Skin epidermis (tissue), 12 donors: ENCODE results near the gene FHOD3.
A peak's percentile ranks its signal among the peaks of the same experiment; 100 is the strongest.

Source experiments
- H3K27ac ChIP-seq, 21 experiments: fragments of 200-600 bp; sonication (generic) in 11 of 21; one replicate each; pipeline ENCODE4 v1.5.0; 2020; ENCODE audit warnings: mild to moderate bottlenecking in 3 of 21, inconsistent platforms in 2 of 21, moderate library complexity in 2 of 21
- H3K4me3 ChIP-seq, 7 experiments: fragments of 200-600 bp; sonication (generic) in 2 of 7; one replicate each; pipeline ENCODE4 v1.5.0; 2020; ENCODE audit warnings: inconsistent platforms in 2 of 7, mild to moderate bottlenecking in 2 of 7, moderate library complexity in 1 of 7

The FHOD3 gene

DNA sequence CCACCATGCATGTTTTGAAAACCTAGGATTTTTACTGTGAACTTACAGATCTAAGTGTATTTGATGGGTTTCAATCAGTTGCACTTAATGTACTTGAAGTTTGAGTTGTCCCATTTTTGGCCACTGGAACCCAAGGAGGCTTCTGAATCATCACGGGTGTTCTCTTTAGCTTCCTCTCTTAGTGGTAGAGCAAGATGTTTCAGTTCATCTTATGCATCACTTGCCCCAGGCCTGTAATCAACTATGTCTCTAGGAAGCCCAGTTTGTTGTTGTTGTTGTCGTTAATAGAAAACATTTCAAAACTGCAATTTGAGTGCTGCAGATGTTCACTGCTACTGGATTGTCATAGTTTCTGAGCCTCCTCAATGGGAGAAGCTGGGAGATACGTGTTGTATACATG, 97.0 kb downstream of the FHOD3 start:
- no peak overlapping the region for H3K4me3 ChIP-seq
- H3K27ac ChIP-seq: no peak overlapping the region

DNA sequence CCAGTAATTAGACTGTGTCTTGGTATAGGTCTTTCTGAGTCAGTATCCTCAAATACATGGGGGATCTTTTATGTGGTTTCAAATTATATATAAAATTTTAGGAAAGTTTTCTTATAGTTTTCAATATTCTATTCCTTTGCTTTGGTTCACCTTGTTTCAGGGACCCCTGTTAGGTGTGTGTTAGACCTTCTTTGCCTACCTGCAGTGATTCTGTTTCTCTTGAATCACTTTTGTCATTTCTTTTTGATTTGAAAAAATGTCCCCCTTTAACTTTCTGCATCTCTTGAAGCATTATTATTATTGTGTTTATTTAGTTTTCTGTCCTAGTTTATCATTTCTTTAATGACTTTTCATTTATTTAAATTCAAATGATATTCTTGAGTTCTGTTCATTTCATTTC, 98.7 kb downstream of the FHOD3 start:
- Histone ChIP-seq H3K4me3 (no peak overlapping the region), H3K27ac (no peak overlapping the region)

DNA sequence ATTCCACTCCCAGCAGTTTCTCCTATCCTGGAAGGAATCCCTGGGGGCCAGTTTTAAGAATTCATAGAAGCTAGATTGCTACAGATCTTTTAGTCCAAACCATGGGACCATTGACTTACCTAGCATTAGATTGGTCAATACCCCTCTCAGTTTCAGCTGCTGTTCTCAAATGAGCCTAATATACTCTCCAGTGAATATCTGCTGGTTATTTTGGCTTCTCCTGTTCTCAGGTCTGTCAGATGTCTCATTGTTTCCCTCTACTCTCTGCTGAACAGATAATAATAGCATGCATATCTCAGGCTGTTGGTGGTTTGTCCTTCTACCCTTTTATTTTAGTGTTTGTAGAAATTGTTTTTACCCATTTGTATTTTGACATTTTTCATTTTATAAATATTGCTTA, 99.5 kb downstream of the FHOD3 start:
- Histone ChIP-seq H3K27ac (no peak overlapping the region), H3K4me3 (no peak overlapping the region)

GRCh38 chr18:36398419-36398818, 100.9 kb downstream of the FHOD3 start:
- H3K27ac ChIP-seq: peak overlapping the region in 1 of 21 experiments; percentile 29
- H3K4me3 ChIP-seq: no peak overlapping the region

DNA sequence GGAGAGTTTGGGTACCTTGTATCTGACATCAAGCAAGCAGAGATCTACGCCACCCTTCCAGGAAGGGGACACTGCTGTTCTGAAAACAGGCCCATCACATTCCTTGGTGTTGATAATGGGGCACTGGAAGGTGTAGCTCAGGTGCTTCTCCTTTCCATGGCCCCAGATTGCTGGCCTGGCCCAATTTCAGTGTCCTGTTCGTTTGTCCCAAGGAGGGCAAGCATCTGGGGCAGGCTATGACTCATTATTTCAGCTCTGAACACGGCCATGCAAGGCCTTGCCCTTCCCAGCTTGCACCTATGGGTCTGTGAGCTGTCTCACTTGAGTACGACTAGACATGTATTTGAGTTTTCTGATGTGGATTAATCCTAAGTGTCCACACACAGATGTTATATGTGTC, 101.5 kb downstream of the FHOD3 start:
- H3K27ac ChIP-seq: peak overlapping the region in 1 of 21 experiments; percentile 29
- no peak overlapping the region for H3K4me3 ChIP-seq

- H3K27ac ChIP-seq: no peak overlapping the region
These were observed 103.9 kb downstream of the FHOD3 start for GRCh38 chr18:36401462-36401861.

GRCh38 chr18:36402765-36403396, 105.4 kb downstream of the FHOD3 start:
- H3K27ac ChIP-seq: peak overlapping the region in 3 of 21 experiments; percentile 7 to 25 (median 12)
- H3K4me3 ChIP-seq: no peak overlapping the region

More at GRCh38 chr18:36401462-36401861, 103.9 kb downstream of the FHOD3 start:
- H3K4me3 ChIP-seq: no peak overlapping the region

- Histone ChIP-seq H3K4me3 (no peak overlapping the region), H3K27ac (no peak overlapping the region)
These were observed 106.6 kb downstream of the FHOD3 start for GRCh38 chr18:36403896-36404820.

DNA sequence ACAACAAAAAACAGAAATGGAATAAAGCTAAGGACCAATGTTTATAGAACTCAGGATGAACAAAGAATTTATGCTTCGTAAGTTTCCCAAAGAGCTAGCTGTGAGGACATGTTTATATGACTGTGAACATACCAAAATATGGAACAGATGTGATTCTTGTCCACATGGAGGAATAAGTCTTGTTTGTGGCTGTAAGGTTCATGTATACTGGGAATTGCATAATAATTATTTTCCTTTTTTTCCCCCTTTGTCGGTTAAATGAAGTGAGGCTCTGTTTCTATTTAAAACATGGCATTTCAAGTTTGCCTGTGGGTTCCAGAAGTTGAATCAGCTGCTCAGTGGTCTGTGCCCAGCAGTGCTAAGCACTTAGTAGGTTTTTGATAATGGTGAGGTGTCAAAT, 108.1 kb downstream of the FHOD3 start:
- Histone ChIP-seq H3K4me3 (no peak overlapping the region), H3K27ac (no peak overlapping the region)

GRCh38 chr18:36406805-36407204, 109.3 kb downstream of the FHOD3 start:
- no peak overlapping the region for H3K27ac ChIP-seq
- no peak overlapping the region for H3K4me3 ChIP-seq

DNA sequence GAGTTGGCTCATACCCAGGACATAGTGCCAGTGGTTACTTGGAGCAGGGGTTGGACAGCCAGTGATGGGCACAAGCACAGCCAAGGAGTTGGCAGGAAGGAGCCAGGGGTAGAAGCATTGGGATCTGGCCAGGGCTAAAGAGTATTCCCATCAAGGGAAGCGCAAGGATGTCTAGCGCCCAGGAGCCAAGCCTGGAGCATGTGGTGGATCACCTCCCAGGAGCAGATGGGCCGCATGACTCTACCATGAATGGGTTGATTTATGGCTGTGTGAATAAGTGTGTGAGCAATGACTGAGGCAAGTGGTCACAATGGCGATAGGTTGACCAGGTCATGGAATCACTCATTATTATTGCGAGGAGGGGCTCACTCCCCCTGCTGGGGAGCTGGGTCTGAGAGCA, 111.1 kb downstream of the FHOD3 start:
- Histone ChIP-seq H3K4me3 (no peak overlapping the region), H3K27ac (no peak overlapping the region)

GRCh38 chr18:36409779-36410178, 112.3 kb downstream of the FHOD3 start:
- H3K4me3 ChIP-seq: no peak overlapping the region
- H3K27ac ChIP-seq: no peak overlapping the region

- H3K4me3 ChIP-seq: no peak overlapping the region
These were observed 112.8 kb downstream of the FHOD3 start for GRCh38 chr18:36410346-36410745.

DNA sequence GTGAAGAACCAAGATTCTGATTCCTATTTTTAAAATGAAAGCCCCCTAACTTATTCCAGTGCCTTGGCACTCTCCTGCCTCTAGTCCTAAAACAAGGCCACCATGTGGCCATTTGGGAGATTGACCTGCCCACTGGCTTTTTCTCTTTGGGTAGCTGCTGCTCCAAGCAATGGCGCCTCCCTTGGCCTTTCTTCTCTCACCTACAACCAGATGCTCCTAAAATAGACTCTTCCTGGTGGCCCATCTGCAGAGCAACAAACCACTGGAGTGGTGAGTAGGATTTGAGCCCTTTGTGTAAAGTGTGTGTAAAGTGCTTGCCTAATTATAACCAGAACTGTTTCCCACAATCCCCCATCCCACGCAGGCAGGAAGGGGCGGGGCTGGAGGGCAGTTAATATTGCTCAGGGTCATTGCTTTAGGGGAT, 114.2 kb downstream of the FHOD3 start:
- no peak overlapping the region for H3K4me3 ChIP-seq
- no peak overlapping the region for H3K27ac ChIP-seq

More at GRCh38 chr18:36410346-36410745, 112.8 kb downstream of the FHOD3 start:
- H3K27ac ChIP-seq: no peak overlapping the region

DNA sequence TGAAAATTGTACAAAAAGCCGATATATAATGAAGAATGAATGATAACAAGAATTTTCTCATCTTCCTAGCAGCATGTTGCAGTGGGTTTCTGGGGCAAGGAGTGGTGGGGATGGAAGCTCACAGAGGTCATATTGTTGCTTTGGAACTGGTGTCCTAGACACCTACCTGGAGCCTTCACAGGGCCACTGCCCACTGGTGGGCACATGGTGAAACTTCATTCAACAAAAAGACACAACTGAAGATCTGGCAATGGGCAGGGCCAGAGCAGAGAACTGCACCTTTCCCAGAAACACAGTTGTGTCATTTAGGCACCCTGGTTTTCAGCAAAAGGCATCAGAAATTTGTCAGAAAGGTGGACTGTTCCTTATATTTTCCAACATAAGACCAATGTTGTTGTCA, 115.3 kb downstream of the FHOD3 start:
- H3K27ac ChIP-seq: no peak overlapping the region
- H3K4me3 ChIP-seq: no peak overlapping the region

DNA sequence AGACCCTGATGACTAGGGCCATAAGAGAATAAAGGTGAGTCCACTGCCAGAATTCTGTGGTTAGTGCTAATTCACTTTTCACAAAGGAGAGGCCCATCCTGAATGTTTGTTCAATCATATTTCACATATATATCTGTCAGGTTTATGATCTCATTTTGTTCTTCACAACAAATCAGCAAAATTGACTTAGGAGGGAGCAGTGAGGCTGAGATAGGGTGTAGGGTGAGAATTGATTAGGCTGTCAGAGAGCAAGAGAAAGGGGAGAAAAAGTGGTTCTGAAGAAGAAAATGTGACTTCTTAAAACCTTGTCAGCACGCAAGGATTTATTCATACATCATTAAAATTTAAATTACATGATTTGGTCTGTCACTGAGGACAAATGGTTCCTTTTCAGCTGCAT, 117.7 kb downstream of the FHOD3 start:
- H3K27ac ChIP-seq: no peak overlapping the region
- no peak overlapping the region for H3K4me3 ChIP-seq

DNA sequence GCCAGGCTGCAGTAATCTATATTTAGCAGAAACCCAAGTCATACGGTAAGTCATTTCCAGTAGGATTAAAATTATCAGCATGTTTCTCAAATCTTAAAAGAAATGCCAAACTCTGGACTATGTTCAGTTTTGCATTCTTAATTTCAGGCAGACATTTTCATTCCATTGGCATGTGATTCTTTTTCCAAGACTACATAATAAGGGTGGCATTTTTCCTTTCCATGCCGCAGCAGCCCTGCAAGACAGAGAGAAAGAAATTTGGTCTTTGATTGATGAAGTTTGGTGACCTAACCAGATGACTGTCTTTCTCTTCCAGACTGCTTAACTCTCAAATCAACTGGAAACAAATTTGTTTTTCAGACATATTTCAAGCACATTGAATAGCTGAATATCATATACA, 118.1 kb downstream of the FHOD3 start:
- Histone ChIP-seq H3K4me3 (no peak overlapping the region), H3K27ac (no peak overlapping the region)

- H3K27ac ChIP-seq: peak overlapping the region in 9 of 21 experiments; percentile 3 to 60 (median 34)
These were observed 121.8 kb downstream of the FHOD3 start for GRCh38 chr18:36419188-36419899.

DNA sequence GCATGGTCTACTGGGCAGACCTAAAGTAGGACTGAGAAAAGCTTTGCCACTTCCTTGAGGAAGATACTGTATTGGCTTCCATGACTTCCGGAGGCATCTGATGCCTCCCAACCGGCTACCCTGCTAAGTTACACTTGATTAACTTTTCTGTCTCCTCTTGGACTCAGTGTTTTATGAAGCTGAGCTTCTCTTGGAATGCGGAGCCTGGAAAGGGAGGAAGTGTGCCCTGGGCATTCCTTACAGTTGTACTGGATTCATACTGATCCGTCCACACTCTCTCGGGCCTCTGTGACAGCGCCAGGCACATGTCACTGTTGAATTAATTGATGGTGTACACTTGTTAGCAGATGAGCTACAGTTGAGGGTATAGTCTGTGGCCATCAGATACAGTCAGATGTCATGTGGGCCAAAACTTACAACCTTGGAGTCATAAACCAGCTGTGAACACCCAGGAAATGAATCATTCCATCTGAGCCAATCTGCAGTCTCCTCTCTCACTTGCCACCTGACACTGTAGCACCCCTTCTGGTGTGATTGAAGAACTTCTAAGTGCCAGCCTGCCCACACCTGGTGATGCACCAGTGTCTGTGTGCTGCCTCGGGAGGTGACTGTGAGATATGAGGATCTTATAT, 122.5 kb downstream of the FHOD3 start:
- Histone ChIP-seq H3K27ac (peak overlapping the region in 9 of 21 experiments; percentile 3 to 60 (median 34)), H3K4me3 (no peak overlapping the region)

More at GRCh38 chr18:36419188-36419899, 121.8 kb downstream of the FHOD3 start:
- no peak overlapping the region for H3K4me3 ChIP-seq

DNA sequence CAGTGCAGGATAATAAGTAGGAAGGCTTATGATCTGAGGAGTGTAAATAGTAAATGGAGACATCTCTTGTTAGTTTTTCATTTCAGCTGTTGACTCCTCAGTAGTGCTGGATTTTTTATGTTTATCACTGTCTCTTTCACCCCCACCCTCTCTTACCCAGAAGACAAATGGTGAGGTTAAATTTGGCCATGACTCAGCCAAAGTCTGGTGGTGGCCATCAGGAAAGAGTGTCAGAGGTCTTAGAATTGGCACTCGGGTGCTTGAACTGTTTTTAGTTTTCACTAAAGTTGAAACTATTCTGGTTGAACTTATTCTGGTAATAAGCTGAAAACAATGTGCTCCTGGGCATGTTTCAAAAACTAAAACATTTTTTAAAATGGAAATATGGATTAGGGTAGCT, 123.3 kb downstream of the FHOD3 start:
- H3K4me3 ChIP-seq: no peak overlapping the region
- H3K27ac ChIP-seq: peak overlapping the region in 7 of 21 experiments; percentile 7 to 60 (median 45)
